SK-N-SH (cell line): ENCODE data around the gene SYT1. TPM values are rescaled to one million over a fixed set of nuclear protein-coding genes. Genes with fewer than 3 reads are reported as not detected.

Source experiments
- CTCF ChIA-PET: fragments of 300-600, 350-600 bp; formaldehyde crosslinking; extraction: SDS; loops from one replicate; lab custom pipeline; 2021; lab: Yijun Ruan, JAX
- POLR2A ChIA-PET: fragments of 350-600 bp; sonication (Branson Sonifier 250); formaldehyde crosslinking; extraction: SDS; loops from one replicate; lab custom pipeline; 2020; ENCODE audit warnings: antibody characterized with exemption, inconsistent platforms; lab: Yijun Ruan, JAX
- DNase-seq: peaks from one replicate; pipeline ENCODE4 v3.0.0; 2012
- H2AFZ ChIP-seq: fragments of 200-600 bp; sonication (generic); 2 replicates; pipeline ENCODE4 v1.8.1; 2016; ENCODE audit warnings: antibody characterized with exemption, mild to moderate bottlenecking, low read depth
- H3F3A ChIP-seq: fragments of 200-600 bp; sonication (generic); replicated peaks from 2 replicates; pipeline ENCODE3; 2016; ENCODE audit warnings: antibody characterized with exemption, mild to moderate bottlenecking; ENCODE audit not compliant: insufficient read depth
- H3K27ac ChIP-seq, 2 experiments: fragments of 200-500 bp in 1 of 2; fragments of 200-600 bp in 1 of 2; sonication (Bioruptor generic) in 1 of 2; sonication (generic), shearing (Covaris generic) in 1 of 2; 2 replicates each; pipeline versions ENCODE4 v1.5.1 to v1.6.1; 2014 to 2016; ENCODE audit warnings: low read depth in 2 of 2, inconsistent platforms in 1 of 2, low read length in 1 of 2, mild to moderate bottlenecking in 1 of 2, mixed read lengths in 1 of 2
- H3K27me3 ChIP-seq: fragments of 200-600 bp; sonication (generic), shearing (Covaris generic); 2 replicates; pipeline ENCODE4 v1.6.1; 2016; ENCODE audit warnings: mixed run types; ENCODE audit not compliant: insufficient read depth
- H3K36me3 ChIP-seq, 2 experiments: fragments of 200-500 bp in 1 of 2; fragments of 200-600 bp in 1 of 2; sonication (Bioruptor generic) in 1 of 2; sonication (generic) in 1 of 2; replicated peaks in 1 of 2; 2 replicates each; pipeline versions ENCODE3 to v1.5.1; 2014 to 2016; ENCODE audit warnings: low read length in 1 of 2, mild to moderate bottlenecking in 1 of 2; ENCODE audit not compliant: insufficient read depth in 2 of 2, control insufficient read depth in 1 of 2
- H3K4me1 ChIP-seq, 2 experiments: fragments of 200-500 bp in 1 of 2; fragments of 200-600 bp in 1 of 2; sonication (Bioruptor generic) in 1 of 2; sonication (generic), shearing (Covaris generic) in 1 of 2; 2 replicates each; pipeline versions ENCODE4 v1.5.1 to v1.6.1; 2014 to 2016; ENCODE audit warnings: low read depth in 1 of 2, low read length in 1 of 2, mixed run types in 1 of 2; ENCODE audit not compliant: insufficient read depth in 2 of 2, control insufficient read depth in 1 of 2
- H3K4me2 ChIP-seq: fragments of 200-600 bp; sonication (generic), shearing (Covaris generic); 2 replicates; pipeline ENCODE4 v1.6.1; 2017; ENCODE audit warnings: mixed run types
- H3K4me3 ChIP-seq, 2 experiments: fragments of 200-500 bp in 1 of 2; fragments of 200-600 bp in 1 of 2; sonication (Bioruptor generic) in 1 of 2; sonication (generic), shearing (Covaris generic) in 1 of 2; 2 replicates each; pipeline versions ENCODE4 v1.5.1 to v1.8.1; 2014 to 2016; ENCODE audit warnings: low read depth in 2 of 2, inconsistent platforms in 1 of 2, low read length in 1 of 2, mild to moderate bottlenecking in 1 of 2, mixed read lengths in 1 of 2, moderate library complexity in 1 of 2
- H3K79me2 ChIP-seq: fragments of 200-600 bp; sonication (generic); 2 replicates; pipeline ENCODE4 v1.8.1; 2017; ENCODE audit warnings: mild to moderate bottlenecking; ENCODE audit not compliant: insufficient read depth
- H3K9ac ChIP-seq: fragments of 200-600 bp; sonication (generic); 2 replicates; pipeline ENCODE4 v1.6.1; 2017; ENCODE audit warnings: mixed run types
- H3K9me2 ChIP-seq: fragments of 200-600 bp; sonication (generic); 2 replicates; pipeline ENCODE4 v1.6.1; 2017; ENCODE audit warnings: mixed run types
- H3K9me3 ChIP-seq: fragments of 200-600 bp; sonication (generic); 2 replicates; pipeline ENCODE4 v1.6.1; 2017; ENCODE audit warnings: mixed run types, mild to moderate bottlenecking, moderate library complexity
- H4K20me1 ChIP-seq: fragments of 200-600 bp; sonication (generic); 2 replicates; pipeline ENCODE4 v1.6.1; 2017; ENCODE audit warnings: mild to moderate bottlenecking, mixed run types; ENCODE audit not compliant: insufficient read depth
- CHD2 ChIP-seq: fragments of 150-350 bp; IDR thresholded peaks from 2 replicates; pipeline ENCODE4 v1.6.1; 2018; ENCODE audit warnings: low read length; ENCODE audit not compliant: partially characterized antibody
- CTCF ChIP-seq: fragments of 200-600 bp; sonication (generic); IDR thresholded peaks from 2 replicates; pipeline ENCODE4 v1.6.1; 2017; ENCODE audit warnings: antibody characterized with exemption, mild to moderate bottlenecking, moderate library complexity
- FOXM1 ChIP-seq: IDR thresholded peaks from 2 replicates; pipeline ENCODE4 v1.4.0; 2012; ENCODE audit warnings: low read depth, mild to moderate bottlenecking
- GATA2 ChIP-seq: sonication (generic); formaldehyde crosslinking; IDR thresholded peaks from 2 replicates; pipeline ENCODE4 v1.5.0; 2020; ENCODE audit warnings: mild to moderate bottlenecking, missing genetic modification reagents
- NFIC ChIP-seq: IDR thresholded peaks from 2 replicates; pipeline ENCODE4 v1.4.0; 2012; ENCODE audit warnings: borderline replicate concordance
- NRF1 ChIP-seq: IDR thresholded peaks from 2 replicates; pipeline ENCODE4 v1.6.1; 2012; ENCODE audit warnings: low read depth, mild to moderate bottlenecking, low read length
- PBX3 ChIP-seq: IDR thresholded peaks from 2 replicates; pipeline ENCODE4; 2012
- RAD21 ChIP-seq: IDR thresholded peaks from 2 replicates; pipeline ENCODE4 v1.6.1; 2012; ENCODE audit warnings: mild to moderate bottlenecking, low read length
- RCOR1 ChIP-seq: fragments of 150-350 bp; IDR thresholded peaks from 2 replicates; pipeline ENCODE4 v1.6.1; 2017; ENCODE audit warnings: antibody characterized with exemption, low read length
- REST ChIP-seq: IDR thresholded peaks from 2 replicates; pipeline ENCODE4 v1.6.1; 2012; ENCODE audit warnings: mild to moderate bottlenecking, low read depth, low read length, moderate library complexity
- RXRA ChIP-seq: IDR thresholded peaks from 2 replicates; pipeline ENCODE4 v1.4.0; 2012; ENCODE audit warnings: low read depth, mild to moderate bottlenecking, borderline replicate concordance
- SMC3 ChIP-seq: IDR thresholded peaks from 2 replicates; pipeline ENCODE4 v1.6.1; 2012; ENCODE audit warnings: low read depth, low read length, improper control_type of control experiment
- TCF12 ChIP-seq: IDR thresholded peaks from 2 replicates; pipeline ENCODE4 v1.4.0; 2012
- USF1 ChIP-seq: IDR thresholded peaks from 2 replicates; pipeline ENCODE4 v1.4.0; 2012; ENCODE audit warnings: low read depth, borderline replicate concordance
- USF2 ChIP-seq: fragments of 150-350 bp; IDR thresholded peaks from 2 replicates; pipeline ENCODE4 v1.6.1; 2017; ENCODE audit warnings: antibody characterized with exemption, low read length, low read depth, borderline replicate concordance
- YY1 ChIP-seq: IDR thresholded peaks from 2 replicates; pipeline ENCODE4 v1.4.0; 2012; ENCODE audit warnings: low read depth, mild to moderate bottlenecking
- WGBS: methylation state at CpG from one replicate; pipeline ENCODE4 v1.1.6; 2017; ENCODE audit warnings: low lambda C conversion rate; 5-methylcytosine and 5-hydroxymethylcytosine counted together
- polyA plus RNA-seq, 3 experiments: library from polyadenylated mRNA; depleted of rRNA; stranded (reverse); fragments of >200 nt; gene quantifications; 2 replicates each; pipeline ENCODE4 v1.2.3, GENCODE V29; 2012

SYT1 gene
- polyA plus RNA-seq, 1 of the 3 experiments (the other 2 are of a cell fraction): 12.7 TPM

GRCh38 chr12:79059557-79059956 is 195.0 kb downstream of the SYT1 start:
- H3K9me3 ChIP-seq: no peaks in the 10 kb centered on the region
- H3F3A ChIP-seq: peaks cover 19% of the 10 kb centered on the region
- no peak overlapping the region for H3K9ac ChIP-seq
- no peaks in the 10 kb centered on the region for H3K9me2 ChIP-seq
- H3K36me3 ChIP-seq: no peaks in the 10 kb centered on the region
- H4K20me1 ChIP-seq: no peaks in the 10 kb centered on the region
- TF ChIP-seq GATA2 (no peak), CHD2 (no peak), REST (no peak), RAD21 (no peak), PBX3 (no peak), USF2 (no peak), RXRA (no peak), FOXM1 (no peak), RCOR1 (no peak), NFIC (no peak)
- ChIA-PET CTCF (no interaction called here), POLR2A (no interaction called here)
- no peak for DNase-seq
- H3K79me2 ChIP-seq: no peaks in the 10 kb centered on the region
- no peak overlapping the region for H3K27ac ChIP-seq
- no peaks in the 10 kb centered on the region for H3K27me3 ChIP-seq
- H3K4me2 ChIP-seq: no peak overlapping the region
- H2AFZ ChIP-seq: no peak overlapping the region
- H3K4me3 ChIP-seq: no peak overlapping the region
- H3K4me1 ChIP-seq: peaks cover 0 to 55% of the 10 kb centered on the region in 2 experiments

GRCh38 chr12:79063258-79063657 is 198.7 kb downstream of the SYT1 start:
- Histone ChIP-seq H3K4me3 (no peak overlapping the region), H3K79me2 (no peaks in the 10 kb centered on the region), H3K9ac (no peak overlapping the region), H3K27ac (no peak overlapping the region; a peak in 1 of 4 replicates), H3K36me3 (no peaks in the 10 kb centered on the region), H3K9me3 (no peaks in the 10 kb centered on the region), H3K4me1 (peaks cover 2 to 30% of the 10 kb centered on the region in 2 experiments; a peak in 2 of 4 replicates), H4K20me1 (no peaks in the 10 kb centered on the region), H3K9me2 (no peaks in the 10 kb centered on the region), H3F3A (no peaks in the 10 kb centered on the region), H3K4me2 (peak overlapping the region; percentile 26; the same call in 1 of the 2 replicates), H2AFZ (no peak overlapping the region), H3K27me3 (no peaks in the 10 kb centered on the region)
- 36% methylated on average over 1 of the region's 1 CpG for WGBS
- TF ChIP-seq NFIC (no peak), CTCF (no peak), TCF12 (no peak), NRF1 (no peak), SMC3 (no peak), YY1 (no peak), FOXM1 (no peak), USF1 (no peak), USF2 (no peak)
- POLR2A ChIA-PET: no interaction called here
- no peak for DNase-seq
- CTCF ChIA-PET: no interaction called here
